Choroid plexus epithelial cell (primary cell): ENCODE measurements around the gene DPP6.

ENCODE experiments used
- DNase-seq: peaks from one replicate; pipeline ENCODE4 v3.0.0-alpha.2; 2010; ENCODE audit warnings: low read depth
- H3K4me3 ChIP-seq: 2 replicates; pipeline ENCODE4 v1.5.1; 2011; ENCODE audit warnings: low read depth, mild to moderate bottlenecking, control low read depth, low read length, moderate library complexity
- TF ChIP-seq, protein P1 (sequence below): conservative IDR thresholded peaks from 2 replicates; pipeline ENCODE4 v1.5.1; 2011; ENCODE audit warnings: low read depth, mild to moderate bottlenecking, control low read depth, inconsistent platforms, low read length, moderate library complexity

Gene DPP6

DNA sequence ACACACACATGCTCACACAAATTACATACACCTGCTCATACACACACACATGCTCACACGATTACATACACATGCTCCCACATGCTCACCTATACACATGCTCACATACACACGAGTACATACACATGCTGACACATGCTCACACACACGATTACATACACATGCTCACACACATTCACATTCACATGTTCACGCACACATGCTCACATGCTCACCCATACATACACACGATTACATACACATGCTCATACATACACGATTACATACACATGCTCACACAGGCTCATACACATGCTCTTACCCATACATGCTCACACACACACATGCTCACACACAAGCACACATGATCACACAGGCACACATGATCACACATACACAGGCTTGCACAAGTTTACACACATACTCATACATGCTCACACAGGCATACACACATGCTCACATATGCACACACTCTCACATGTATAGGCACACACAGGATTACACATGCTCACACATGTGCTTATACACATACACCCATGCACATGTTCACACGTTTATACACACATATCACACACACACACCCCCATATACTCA is 832.2 kb downstream of the DPP6 start:
- no peak for DNase-seq
- no peak overlapping the region for H3K4me3 ChIP-seq
- TF ChIP-seq, protein P1, sequence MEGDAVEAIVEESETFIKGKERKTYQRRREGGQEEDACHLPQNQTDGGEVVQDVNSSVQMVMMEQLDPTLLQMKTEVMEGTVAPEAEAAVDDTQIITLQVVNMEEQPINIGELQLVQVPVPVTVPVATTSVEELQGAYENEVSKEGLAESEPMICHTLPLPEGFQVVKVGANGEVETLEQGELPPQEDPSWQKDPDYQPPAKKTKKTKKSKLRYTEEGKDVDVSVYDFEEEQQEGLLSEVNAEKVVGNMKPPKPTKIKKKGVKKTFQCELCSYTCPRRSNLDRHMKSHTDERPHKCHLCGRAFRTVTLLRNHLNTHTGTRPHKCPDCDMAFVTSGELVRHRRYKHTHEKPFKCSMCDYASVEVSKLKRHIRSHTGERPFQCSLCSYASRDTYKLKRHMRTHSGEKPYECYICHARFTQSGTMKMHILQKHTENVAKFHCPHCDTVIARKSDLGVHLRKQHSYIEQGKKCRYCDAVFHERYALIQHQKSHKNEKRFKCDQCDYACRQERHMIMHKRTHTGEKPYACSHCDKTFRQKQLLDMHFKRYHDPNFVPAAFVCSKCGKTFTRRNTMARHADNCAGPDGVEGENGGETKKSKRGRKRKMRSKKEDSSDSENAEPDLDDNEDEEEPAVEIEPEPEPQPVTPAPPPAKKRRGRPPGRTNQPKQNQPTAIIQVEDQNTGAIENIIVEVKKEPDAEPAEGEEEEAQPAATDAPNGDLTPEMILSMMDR = no peak

DNA sequence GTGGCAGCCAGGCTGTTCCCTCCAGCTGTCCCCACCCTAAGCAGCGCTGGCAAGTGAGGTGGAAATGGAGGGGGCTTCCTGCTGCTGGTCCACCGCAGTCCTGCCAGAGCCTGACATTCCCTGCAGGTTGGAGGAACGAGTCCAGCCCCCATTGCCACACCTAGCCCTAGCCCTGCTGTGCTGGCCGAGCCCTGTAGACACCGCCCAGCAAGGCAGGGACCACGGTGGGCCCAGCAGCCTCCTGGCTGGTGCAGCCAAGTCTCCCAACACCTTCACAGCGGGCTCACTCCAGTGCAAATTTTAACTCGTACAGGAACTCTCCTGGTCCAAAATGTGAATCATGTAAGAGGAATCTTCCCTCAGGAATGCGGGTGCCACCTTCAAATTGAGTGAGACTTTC is 834.4 kb downstream of the DPP6 start:
- TF ChIP-seq, protein P1 = no peak
- DNase-seq = no peak
- H3K4me3 ChIP-seq = no peak overlapping the region

DNA sequence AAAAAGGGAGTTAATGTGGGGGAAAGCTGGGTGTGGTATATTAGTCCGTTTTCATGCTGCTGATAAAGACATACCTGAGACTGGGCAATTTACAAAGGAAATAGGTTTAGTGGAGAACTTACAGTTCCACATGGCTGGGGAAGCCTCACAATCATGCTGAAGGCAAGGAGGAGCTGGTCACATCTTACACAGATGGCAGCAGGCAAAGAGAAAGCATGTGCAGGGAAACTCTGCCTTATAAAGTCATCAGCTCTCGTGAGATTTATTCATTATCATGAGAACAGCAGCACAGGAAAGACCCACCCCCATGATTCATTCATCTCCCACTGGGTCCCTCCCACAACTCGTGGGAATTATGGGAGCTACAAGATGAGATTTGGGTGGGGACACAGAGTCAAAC is 836.5 kb downstream of the DPP6 start:
- no peak overlapping the region for H3K4me3 ChIP-seq
- no peak for DNase-seq
- TF ChIP-seq, protein P1 = no peak

DNA sequence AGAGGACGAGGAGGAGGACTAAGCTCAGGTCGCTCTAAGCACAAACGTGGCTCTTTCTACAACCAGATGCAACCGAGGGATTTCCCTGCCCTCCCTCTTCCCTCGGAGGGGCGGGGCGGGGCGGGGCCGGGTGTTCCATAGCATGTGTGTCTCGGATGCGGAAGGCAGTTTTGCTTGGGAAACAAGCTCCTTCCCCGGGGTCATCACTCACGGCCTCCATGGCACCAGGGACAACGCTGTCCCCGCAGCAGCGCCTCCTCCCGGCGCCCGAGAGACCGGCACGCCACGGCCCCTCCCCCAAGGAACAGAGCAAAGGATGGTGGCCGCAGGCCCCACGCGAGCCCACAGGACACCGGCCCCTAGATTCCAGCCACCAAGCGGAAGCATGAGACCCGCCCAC is 840.3 kb downstream of the DPP6 start:
- no peak for DNase-seq
- TF ChIP-seq, protein P1 = no peak
- H3K4me3 ChIP-seq = no peak overlapping the region

DNA sequence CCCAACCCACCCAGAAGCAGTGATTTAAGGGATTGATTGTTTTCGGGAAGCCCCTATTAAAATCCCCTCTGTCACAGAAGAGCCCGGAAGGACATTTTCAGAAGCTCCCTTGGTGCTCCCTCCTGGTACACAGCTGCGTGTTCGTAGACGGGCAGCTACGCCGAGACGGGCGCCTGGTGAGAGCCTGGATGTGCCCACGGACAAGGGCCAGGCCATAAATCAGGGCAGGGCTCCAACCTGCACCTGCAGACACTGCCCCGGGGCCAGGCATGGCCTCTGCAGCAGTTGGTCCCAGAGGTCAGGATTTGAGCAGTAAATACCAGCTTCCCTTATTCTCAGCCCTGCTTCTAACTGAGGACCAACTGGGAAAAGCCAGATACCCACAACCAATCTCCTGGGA is 843.9 kb downstream of the DPP6 start:
- TF ChIP-seq, protein P1 = no peak
- DNase-seq = no peak
- H3K4me3 ChIP-seq = no peak overlapping the region

DNA sequence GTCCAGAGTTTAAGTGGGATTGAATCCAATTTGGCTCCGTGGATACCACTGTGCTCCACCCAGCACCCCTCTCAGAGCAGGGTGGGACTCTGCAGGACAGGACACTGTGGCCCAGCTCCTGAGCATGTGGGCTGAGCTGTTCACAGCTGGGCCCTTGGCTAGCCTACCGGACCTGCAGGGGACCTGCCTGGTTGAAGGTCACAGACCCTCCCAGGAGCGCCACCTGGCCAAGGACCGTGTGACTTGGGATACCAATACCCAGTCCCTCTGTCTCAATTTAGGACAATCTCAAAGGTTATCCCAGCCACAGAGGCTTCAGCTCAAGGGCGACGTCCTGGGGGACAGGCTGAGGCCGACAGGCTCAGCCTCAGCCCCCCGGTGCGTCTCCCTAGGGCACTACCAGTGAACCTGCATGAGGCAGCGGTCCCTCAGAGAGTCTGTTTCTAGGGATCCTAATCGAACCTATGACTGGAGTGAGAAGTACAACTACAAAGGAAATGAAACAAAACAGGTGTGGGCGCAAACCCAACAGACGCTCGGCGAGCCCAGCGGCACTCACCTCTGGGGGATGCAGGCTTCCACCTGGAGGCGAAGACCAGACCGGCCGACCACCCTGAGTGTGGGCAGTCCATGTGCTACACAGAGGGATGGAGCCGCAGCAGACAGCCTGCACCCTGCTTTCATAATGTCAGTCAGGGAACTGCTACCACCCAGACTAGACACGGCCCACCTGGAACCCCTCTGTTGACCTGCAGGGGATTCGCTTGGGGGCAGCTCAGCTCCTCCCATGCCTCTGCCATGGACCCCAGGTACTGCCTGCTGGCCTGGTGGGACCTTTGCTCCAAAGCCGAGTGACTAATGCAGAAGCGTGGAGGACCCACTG is 847.0 kb downstream of the DPP6 start:
- DNase-seq = no peak
- TF ChIP-seq, protein P1 = no peak
- H3K4me3 ChIP-seq = no peak overlapping the region
